ENCODE data around the gene EPHB3. TPM values are rescaled to one million over a fixed set of nuclear protein-coding genes. Genes with fewer than 3 reads are reported as not detected.

The EPHB3 gene
- total RNA-seq, 1 donor from 2014 or later: 4.3 TPM

DNA sequence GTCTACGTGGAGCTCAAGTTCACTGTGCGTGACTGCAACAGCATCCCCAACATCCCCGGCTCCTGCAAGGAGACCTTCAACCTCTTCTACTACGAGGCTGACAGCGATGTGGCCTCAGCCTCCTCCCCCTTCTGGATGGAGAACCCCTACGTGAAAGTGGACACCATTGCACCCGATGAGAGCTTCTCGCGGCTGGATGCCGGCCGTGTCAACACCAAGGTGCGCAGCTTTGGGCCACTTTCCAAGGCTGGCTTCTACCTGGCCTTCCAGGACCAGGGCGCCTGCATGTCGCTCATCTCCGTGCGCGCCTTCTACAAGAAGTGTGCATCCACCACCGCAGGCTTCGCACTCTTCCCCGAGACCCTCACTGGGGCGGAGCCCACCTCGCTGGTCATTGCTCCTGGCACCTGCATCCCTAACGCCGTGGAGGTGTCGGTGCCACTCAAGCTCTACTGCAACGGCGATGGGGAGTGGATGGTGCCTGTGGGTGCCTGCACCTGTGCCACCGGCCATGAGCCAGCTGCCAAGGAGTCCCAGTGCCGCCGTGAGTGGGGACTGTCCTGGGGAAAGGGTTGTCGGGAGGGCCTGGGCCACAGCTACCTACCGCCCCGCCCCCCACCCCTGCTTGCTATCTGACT lies 11.2 kb downstream of the EPHB3 start:
- no peak for DNase-seq (ENCODE audit: low spot score)
- H3K36me3 Mint-ChIP-seq (ENCODE audit: low read depth, unreplicated experiment): peaks cover 12% of the 10 kb centered on the region
- H3K27me3 Mint-ChIP-seq (ENCODE audit: unreplicated experiment): peaks cover 23% of the 10 kb centered on the region
- H3K4me3 Mint-ChIP-seq (ENCODE audit: unreplicated experiment): no peak overlapping the region
- no peaks in the 10 kb centered on the region for H3K9me3 Mint-ChIP-seq (ENCODE audit: unreplicated experiment)
- peaks cover 23% of the 10 kb centered on the region for H3K4me1 Mint-ChIP-seq (ENCODE audit: unreplicated experiment)
- no peak overlapping the region for H3K27ac Mint-ChIP-seq (ENCODE audit: unreplicated experiment)
- TF ChIP-seq, protein P1, sequence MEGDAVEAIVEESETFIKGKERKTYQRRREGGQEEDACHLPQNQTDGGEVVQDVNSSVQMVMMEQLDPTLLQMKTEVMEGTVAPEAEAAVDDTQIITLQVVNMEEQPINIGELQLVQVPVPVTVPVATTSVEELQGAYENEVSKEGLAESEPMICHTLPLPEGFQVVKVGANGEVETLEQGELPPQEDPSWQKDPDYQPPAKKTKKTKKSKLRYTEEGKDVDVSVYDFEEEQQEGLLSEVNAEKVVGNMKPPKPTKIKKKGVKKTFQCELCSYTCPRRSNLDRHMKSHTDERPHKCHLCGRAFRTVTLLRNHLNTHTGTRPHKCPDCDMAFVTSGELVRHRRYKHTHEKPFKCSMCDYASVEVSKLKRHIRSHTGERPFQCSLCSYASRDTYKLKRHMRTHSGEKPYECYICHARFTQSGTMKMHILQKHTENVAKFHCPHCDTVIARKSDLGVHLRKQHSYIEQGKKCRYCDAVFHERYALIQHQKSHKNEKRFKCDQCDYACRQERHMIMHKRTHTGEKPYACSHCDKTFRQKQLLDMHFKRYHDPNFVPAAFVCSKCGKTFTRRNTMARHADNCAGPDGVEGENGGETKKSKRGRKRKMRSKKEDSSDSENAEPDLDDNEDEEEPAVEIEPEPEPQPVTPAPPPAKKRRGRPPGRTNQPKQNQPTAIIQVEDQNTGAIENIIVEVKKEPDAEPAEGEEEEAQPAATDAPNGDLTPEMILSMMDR (IDR thresholded peaks at IDR 0.05; ENCODE audit: unreplicated experiment): no peak

DNA sequence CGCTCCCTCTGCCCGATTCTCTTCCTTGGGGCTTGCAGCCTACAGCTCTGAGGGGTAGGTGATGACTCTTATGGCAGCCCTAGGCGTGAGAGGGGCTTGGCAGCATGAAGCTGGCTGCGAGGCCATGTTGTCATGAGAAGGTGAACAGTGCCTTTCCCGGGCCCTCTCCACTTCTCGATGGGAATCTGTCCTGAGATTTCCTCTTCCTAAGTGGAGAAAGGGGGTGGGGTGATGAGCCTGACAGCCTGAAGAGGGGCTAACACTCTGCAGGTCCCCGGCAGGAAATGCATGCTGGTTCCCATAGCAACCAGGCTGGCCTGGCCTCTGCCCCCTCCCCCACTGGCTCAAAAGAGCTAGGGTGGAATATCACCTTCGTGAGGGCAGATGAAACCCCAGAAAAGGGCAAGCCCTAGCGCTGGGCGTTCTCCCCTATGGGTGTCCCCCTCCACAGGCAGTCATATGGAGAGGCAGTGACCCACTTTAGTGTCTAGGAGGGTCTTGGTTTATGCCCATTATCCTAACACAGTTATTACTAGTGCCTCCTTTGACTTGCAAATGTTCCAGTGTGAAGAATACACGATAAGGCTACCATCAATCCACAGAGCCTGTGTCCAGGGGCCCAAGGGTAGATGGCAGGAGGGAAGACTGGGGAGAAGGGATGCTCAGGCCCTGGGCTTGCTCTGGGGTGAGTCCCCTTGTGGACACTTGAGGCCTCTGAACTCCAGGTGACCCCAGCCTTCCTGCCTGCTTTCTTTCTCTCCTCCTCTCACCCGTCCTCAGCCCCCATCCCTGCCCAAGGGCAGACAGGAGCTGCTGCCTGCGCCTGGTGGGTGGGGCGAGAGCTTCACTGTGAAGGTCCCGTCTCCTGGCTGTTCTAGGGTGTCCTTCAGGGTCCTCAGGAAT lies 13.2 kb downstream of the EPHB3 start:
- H3K27ac Mint-ChIP-seq (ENCODE audit: unreplicated experiment): peak overlapping the region; percentile 58
- DNase-seq (ENCODE audit: low spot score): peak; percentile 72
- H3K4me1 Mint-ChIP-seq (ENCODE audit: unreplicated experiment): peaks cover 40% of the 10 kb centered on the region
- no peak overlapping the region for H3K4me3 Mint-ChIP-seq (ENCODE audit: unreplicated experiment)
- no peaks in the 10 kb centered on the region for H3K9me3 Mint-ChIP-seq (ENCODE audit: unreplicated experiment)
- TF ChIP-seq, protein P1 (IDR thresholded peaks at IDR 0.05; ENCODE audit: unreplicated experiment): no peak
- peaks cover 30% of the 10 kb centered on the region for H3K27me3 Mint-ChIP-seq (ENCODE audit: unreplicated experiment)
- H3K36me3 Mint-ChIP-seq (ENCODE audit: low read depth, unreplicated experiment): peaks cover 21% of the 10 kb centered on the region

DNA sequence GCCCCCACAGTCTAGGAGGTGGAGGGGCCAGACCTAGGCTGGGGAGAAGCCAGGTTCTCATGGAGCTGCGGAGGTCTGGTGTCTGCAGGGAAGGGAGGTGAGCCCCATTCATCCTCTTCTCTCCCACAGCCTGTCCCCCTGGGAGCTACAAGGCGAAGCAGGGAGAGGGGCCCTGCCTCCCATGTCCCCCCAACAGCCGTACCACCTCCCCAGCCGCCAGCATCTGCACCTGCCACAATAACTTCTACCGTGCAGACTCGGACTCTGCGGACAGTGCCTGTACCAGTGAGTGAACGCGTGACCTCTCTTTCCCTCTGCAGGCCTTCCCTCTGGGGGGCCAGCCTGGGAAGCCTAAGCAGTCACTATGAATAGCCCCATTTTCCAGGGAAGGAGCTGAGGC lies 14.1 kb downstream of the EPHB3 start:
- peaks cover 24% of the 10 kb centered on the region for H3K36me3 Mint-ChIP-seq (ENCODE audit: low read depth, unreplicated experiment)
- DNase-seq (ENCODE audit: low spot score): no peak
- no peaks in the 10 kb centered on the region for H3K9me3 Mint-ChIP-seq (ENCODE audit: unreplicated experiment)
- H3K27ac Mint-ChIP-seq (ENCODE audit: unreplicated experiment): no peak overlapping the region
- H3K4me1 Mint-ChIP-seq (ENCODE audit: unreplicated experiment): peaks cover 40% of the 10 kb centered on the region
- TF ChIP-seq, protein P1 (IDR thresholded peaks at IDR 0.05; ENCODE audit: unreplicated experiment): no peak
- H3K4me3 Mint-ChIP-seq (ENCODE audit: unreplicated experiment): no peak overlapping the region
- peaks cover 24% of the 10 kb centered on the region for H3K27me3 Mint-ChIP-seq (ENCODE audit: unreplicated experiment)

DNA sequence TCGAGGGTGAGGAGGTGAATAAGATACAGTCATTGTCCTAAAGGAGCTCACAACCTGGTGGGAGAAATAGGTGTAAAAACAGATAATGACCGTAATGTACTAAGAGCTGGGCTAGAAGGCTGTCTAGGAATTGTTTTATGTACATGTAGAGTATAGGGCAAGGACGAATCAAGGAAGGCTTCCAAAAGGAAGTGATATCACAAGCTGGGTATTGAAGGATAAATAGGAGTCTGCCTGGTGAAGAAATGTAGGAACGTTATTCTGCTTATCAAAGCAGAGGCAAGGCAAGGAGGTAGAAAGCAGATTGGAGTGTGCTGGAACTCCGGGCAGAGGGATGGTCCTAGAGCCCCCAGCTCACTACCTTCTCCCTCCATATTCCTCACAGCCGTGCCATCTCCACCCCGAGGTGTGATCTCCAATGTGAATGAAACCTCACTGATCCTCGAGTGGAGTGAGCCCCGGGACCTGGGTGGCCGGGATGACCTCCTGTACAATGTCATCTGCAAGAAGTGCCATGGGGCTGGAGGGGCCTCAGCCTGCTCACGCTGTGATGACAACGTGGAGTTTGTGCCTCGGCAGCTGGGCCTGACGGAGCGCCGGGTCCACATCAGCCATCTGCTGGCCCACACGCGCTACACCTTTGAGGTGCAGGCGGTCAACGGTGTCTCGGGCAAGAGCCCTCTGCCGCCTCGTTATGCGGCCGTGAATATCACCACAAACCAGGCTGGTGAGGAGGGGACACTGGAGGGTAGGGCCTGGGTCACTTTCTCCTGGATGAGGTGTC lies 15.1 kb downstream of the EPHB3 start:
- Mint-ChIP-seq H3K36me3 (ENCODE audit: low read depth, unreplicated experiment) (peaks cover 24% of the 10 kb centered on the region), H3K27me3 (ENCODE audit: unreplicated experiment) (peaks cover 19% of the 10 kb centered on the region), H3K27ac (ENCODE audit: unreplicated experiment) (peak overlapping the region; percentile 79), H3K4me3 (ENCODE audit: unreplicated experiment) (peak overlapping the region; percentile 54), H3K9me3 (ENCODE audit: unreplicated experiment) (no peaks in the 10 kb centered on the region), H3K4me1 (ENCODE audit: unreplicated experiment) (peaks cover 40% of the 10 kb centered on the region)
- TF ChIP-seq, protein P1 (IDR thresholded peaks at IDR 0.05; ENCODE audit: unreplicated experiment): no peak
- no peak for DNase-seq (ENCODE audit: low spot score)

Measured in endothelial cell (in vitro differentiated cells).